AG09309 (cell line): ENCODE data around the gene ZNF311.
"Not testable (repeated sequence)": the region's sequence is repeated elsewhere in the genome, so short reads cannot be mapped to it uniquely, and the experiment has no call there.

Source experiments
- DNase-seq: peaks from one replicate; pipeline ENCODE4 v3.0.0-alpha.2; 2010; ENCODE audit warnings: low read depth
- H3K4me3 ChIP-seq: 2 replicates; pipeline ENCODE4 v1.5.1; 2011; ENCODE audit warnings: mild to moderate bottlenecking, low read depth, low read length, moderate library complexity; ENCODE audit not compliant: control insufficient read depth
- TF ChIP-seq, protein P1 (sequence below): IDR thresholded peaks from 2 replicates; pipeline ENCODE4 v1.5.1; 2011; ENCODE audit warnings: mild to moderate bottlenecking, low read depth, low read length, inconsistent platforms; ENCODE audit not compliant: insufficient read depth, control insufficient read depth; ENCODE audit errors: missing control alignments

ZNF311 gene

DNA sequence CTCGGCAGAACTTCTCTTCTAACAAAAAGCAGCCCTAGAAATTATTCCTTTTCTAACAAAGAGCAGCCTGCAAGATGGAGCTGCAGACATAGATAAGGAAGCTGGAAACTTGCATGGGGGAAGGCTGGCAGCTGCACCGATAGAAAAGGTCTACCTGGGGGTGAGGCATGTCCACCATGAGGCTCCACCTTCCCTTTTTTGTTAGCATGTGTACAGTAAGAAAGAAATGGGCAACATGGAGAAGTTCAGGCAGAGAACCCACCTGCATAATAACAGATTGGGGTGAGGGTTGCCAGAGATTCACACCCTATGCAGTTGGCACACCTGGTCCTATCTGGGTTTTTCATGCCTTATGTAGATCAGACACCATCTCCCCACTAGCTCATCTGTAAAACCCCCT, 25.4 kb downstream of the ZNF311 start:
- no peak for DNase-seq

DNA sequence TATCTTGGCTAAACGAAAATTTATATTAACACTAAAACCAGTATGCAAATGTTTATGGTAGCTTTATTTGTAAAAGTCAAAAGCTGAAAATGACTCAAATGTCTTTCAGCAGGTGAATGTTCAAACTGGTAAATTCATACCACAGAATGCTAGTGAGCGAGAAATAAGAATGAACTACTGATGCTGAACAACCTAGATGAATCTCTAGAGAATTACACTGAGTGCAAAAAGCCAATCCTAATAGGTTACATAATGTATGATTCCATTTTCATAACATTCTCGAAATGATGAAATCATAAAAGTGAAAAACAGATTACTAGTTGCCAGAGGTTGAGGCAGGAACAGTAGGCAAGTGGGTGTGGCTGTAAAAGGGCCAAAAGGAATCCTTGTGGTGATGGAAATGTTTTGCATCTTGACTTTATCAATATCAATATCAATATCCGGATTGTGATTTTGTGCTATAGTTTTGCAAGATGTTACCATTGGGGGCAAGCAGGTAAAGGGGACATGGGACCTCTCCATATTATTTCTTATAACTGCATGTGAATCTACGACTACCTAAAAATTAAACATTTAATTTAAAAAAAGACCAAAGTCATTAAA, 26.1 kb downstream of the ZNF311 start:
- DNase-seq, result no peak
- TF ChIP-seq, protein P1, sequence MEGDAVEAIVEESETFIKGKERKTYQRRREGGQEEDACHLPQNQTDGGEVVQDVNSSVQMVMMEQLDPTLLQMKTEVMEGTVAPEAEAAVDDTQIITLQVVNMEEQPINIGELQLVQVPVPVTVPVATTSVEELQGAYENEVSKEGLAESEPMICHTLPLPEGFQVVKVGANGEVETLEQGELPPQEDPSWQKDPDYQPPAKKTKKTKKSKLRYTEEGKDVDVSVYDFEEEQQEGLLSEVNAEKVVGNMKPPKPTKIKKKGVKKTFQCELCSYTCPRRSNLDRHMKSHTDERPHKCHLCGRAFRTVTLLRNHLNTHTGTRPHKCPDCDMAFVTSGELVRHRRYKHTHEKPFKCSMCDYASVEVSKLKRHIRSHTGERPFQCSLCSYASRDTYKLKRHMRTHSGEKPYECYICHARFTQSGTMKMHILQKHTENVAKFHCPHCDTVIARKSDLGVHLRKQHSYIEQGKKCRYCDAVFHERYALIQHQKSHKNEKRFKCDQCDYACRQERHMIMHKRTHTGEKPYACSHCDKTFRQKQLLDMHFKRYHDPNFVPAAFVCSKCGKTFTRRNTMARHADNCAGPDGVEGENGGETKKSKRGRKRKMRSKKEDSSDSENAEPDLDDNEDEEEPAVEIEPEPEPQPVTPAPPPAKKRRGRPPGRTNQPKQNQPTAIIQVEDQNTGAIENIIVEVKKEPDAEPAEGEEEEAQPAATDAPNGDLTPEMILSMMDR, result no peak
- H3K4me3 ChIP-seq, result no peak overlapping the region

More for the DNA sequence above, 25.4 kb downstream of the ZNF311 start:
- TF ChIP-seq, protein P1, result no peak
- no peak overlapping the region for H3K4me3 ChIP-seq

DNA sequence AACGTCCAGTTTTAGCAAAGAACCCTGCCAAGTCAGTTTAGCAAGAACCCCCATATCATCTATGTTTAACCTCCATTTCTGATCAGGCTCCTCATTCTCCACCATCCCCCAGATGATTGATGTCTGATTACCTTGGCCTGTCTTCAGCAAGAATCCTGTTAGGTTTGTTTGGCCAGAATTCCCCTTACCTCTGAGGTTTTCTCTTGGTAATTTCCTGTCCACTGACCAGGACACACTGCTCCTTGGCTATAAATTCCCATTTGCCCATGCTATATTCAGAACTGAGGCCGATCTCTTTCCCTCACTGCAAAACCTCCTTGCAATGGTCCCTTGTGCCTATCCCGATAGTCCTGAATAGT, 27.0 kb downstream of the ZNF311 start:
- no peak for DNase-seq
- H3K4me3 ChIP-seq, result no peak overlapping the region
- TF ChIP-seq, protein P1, result no peak

DNA sequence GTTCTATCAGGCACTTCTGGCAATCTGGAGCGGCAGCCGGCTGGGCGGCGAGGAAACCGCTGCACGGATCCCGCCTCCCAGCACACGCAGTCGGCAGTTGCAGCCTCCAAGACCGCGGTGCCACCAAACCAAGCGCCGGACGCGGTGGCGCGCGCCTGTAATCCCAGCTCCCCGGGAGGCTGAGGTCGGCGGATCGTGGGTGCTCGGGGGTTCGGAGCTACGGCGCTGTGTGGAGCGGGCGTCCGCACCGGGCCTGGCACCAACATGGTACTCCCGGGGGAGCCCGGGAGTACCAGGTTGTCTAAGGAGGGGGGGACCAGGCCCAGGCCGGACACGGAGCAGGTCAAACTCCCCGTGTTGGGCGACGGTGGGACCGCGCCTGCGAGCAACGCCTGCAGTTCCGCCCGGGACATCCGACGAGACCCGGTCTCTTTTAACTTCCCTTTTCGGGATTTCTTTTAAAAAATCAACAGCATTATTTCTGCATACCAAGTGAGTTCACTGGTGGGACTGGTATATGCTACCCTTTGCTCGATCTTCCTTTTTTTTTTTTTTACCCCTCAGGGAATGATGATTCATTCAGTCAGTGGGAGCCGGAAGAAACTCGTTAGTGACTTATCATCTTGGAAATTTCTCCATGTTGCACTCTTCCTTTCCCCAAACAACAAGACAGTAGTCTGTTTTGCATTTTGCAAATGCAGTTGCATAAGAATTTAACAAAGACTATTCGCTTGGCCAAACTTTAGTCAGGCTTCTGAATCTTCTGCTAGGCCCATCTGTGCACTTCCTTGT, 27.6 kb downstream of the ZNF311 start:
- TF ChIP-seq, protein P1, result no peak
- peak; percentile 46 for DNase-seq
- peak overlapping the region; percentile 44 for H3K4me3 ChIP-seq

DNA sequence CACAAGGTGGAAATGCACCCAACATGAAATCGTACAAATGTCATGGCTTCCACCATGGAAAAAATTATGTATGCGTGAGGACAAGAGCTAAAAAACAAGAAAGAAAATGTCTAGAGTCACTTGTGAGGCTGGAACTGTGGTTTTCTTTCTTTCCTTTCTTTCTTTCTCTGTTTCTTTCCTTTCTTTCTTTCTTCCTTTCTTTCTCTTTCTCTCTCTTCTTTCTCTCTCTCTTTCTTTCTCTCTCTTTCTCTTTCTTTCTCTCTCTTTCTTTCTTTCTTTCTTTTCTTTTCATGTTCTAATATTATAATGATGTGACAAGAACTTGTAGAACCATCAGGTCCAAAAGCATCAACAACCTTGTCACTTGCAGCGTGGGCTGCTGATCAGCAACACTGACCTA, 28.4 kb downstream of the ZNF311 start:
- no peak for DNase-seq
- TF ChIP-seq, protein P1, result no peak
- H3K4me3 ChIP-seq, result no peak overlapping the region

DNA sequence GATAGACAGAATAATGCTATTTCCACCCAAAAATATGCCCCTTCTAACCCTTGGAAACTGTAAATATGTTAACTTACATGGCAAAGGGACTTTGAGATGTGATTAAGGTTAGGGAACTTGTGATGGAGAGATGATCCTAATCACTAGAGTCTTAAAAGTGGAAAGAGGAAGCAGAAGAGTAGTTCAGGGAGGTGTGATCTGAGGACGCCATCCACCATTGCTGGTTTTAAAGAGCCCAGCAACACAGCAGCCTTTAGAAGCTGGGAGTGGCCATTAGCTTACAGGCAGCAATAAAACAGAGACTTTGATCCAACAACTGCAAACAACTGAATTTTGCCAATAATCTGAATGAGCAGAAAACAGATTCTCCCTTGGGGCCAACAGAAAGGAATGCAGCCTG, 30.6 kb downstream of the ZNF311 start:
- TF ChIP-seq, protein P1, result no peak
- H3K4me3 ChIP-seq, result no peak overlapping the region
- DNase-seq, result no peak

DNA sequence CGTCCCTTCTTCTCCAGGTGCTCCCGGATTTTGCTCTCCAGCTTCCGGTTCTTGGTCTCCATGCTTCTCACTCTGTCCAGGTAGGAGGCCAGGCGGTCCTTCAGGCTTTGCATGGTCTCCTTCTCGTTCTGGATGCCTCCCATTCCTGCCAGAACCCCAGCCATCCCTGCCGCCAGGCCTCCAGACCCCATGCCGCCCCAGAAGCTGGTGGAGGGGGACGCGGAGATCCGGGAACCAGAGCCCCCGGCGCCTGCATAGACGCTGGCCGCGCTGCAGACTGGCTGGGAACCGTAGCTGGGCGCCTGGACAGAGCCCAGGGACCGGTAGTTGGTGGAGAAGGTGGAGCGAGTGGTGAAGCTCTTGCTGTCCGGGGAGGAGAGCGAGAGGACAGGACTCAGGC, 35.1 kb downstream of the ZNF311 start:
- not testable (repeated sequence) for DNase-seq, H3K4me3 ChIP-seq
